Lung microvascular endothelial cell (primary cell): Measurements from ENCODE around the gene HOTAIR. TPM values are rescaled to one million over a fixed set of nuclear protein-coding genes. Genes with fewer than 3 reads are reported as not detected.

Source experiments
- DNase-seq, 2 donors: peaks; one replicate each; pipeline versions ENCODE4 v3.0.0 to v3.0.0-alpha.2; 2010; ENCODE audit warnings: low read depth in 2 of 2
- total RNA-seq: library from RNA; depleted of rRNA; stranded (reverse); fragments of >200 nt; gene quantifications from 2 replicates; pipeline ENCODE4 v1.2.1, GENCODE V29; 2014

Gene HOTAIR
- total RNA-seq, 1 donor from 2014 or later = not detected

- no peak for DNase-seq
Observed at GRCh38 chr12:54000116-54001114, 25.7 kb upstream of the HOTAIR start, which contains the start of gene HOXC9. HOXC9 (plus strand) TSS chr12:54000161; CDS start chr12:54000189, 28 bp downstream.

GRCh38 chr12:53999559-54000115 is 24.9 kb upstream of the HOTAIR start:
- peak in 1 of 2 donors; percentile 31 for DNase-seq

GRCh38 chr12:53998900-53999236 is 24.1 kb upstream of the HOTAIR start:
- DNase-seq = no peak

GRCh38 chr12:53998110-53998899 is 23.6 kb upstream of the HOTAIR start:
- no peak for DNase-seq

GRCh38 chr12:53997204-53998109 is 22.7 kb upstream of the HOTAIR start:
- no peak for DNase-seq

GRCh38 chr12:53996240-53997203 is 21.8 kb upstream of the HOTAIR start:
- DNase-seq = no peak

GRCh38 chr12:53995378-53996239 is 20.9 kb upstream of the HOTAIR start:
- peak; percentile 25 to 33 for DNase-seq

- DNase-seq = no peak
Observed at GRCh38 chr12:53995002-53995377, 20.2 kb upstream of the HOTAIR start.

- DNase-seq = no peak
Observed at GRCh38 chr12:53994264-53995001, 19.7 kb upstream of the HOTAIR start.

GRCh38 chr12:53994009-53994263 is 19.2 kb upstream of the HOTAIR start:
- DNase-seq = no peak

- no peak for DNase-seq
Observed at GRCh38 chr12:53993162-53994008, 18.6 kb upstream of the HOTAIR start.

- no peak for DNase-seq
Observed at GRCh38 chr12:53992377-53992889, 17.7 kb upstream of the HOTAIR start.

GRCh38 chr12:53991077-53991460 is 16.3 kb upstream of the HOTAIR start:
- DNase-seq = no peak

- no peak for DNase-seq
Observed at GRCh38 chr12:53990311-53991076, 15.7 kb upstream of the HOTAIR start.

- DNase-seq = peak; percentile 26 to 64
Observed at GRCh38 chr12:53989227-53990113, 14.7 kb upstream of the HOTAIR start.
